H1 (cell line): ENCODE measurements around the gene CENPA. TPM values are rescaled to one million over a fixed set of nuclear protein-coding genes. Genes with fewer than 3 reads are reported as not detected.
A peak's percentile ranks its signal among the peaks of the same experiment; 100 is the strongest.

Experiments
- CTCF ChIA-PET: fragments of 300-600 bp; sonication (Branson Sonifier 250); formaldehyde crosslinking; loops from one replicate; lab custom pipeline; 2021; ENCODE audit not compliant: partially characterized antibody; lab: Charles Lee
- POLR2A ChIA-PET: fragments of 300-600 bp; sonication (Branson Sonifier 250); formaldehyde crosslinking; loops from one replicate; lab custom pipeline; 2021; ENCODE audit warnings: inconsistent platforms; ENCODE audit not compliant: partially characterized antibody; lab: Charles Lee
- DNase-seq, 2 experiments: peaks; one replicate each; pipeline versions ENCODE4 v3.0.0 to v3.0.0-alpha.2; 2010 to 2022; ENCODE audit warnings: low spot score in 2 of 2, low read depth in 1 of 2, mixed read lengths in 1 of 2
- FAIRE-seq: peaks from 2 replicates; lab custom pipeline; 2011; peaks lifted over from hg19 to GRCh38; lab: Jason Lieb, UNC
- H2AFZ ChIP-seq: 2 replicates; pipeline ENCODE4 v1.8.1; 2012; ENCODE audit warnings: low read length, inconsistent platforms
- H2AK5ac ChIP-seq: 2 replicates; pipeline ENCODE4 v1.6.1; 2013; ENCODE audit warnings: low read depth, low read length
- H2BK120ac ChIP-seq: replicated peaks from 2 replicates; pipeline ENCODE3; 2013; ENCODE audit warnings: low read depth, low read length, inconsistent platforms
- H2BK12ac ChIP-seq: 2 replicates; pipeline ENCODE4 v1.6.1; 2013; ENCODE audit warnings: low read depth, low read length
- H2BK15ac ChIP-seq: 2 replicates; pipeline ENCODE4 v1.6.1; 2013; ENCODE audit warnings: low read length
- H2BK20ac ChIP-seq: 2 replicates; pipeline ENCODE4 v1.6.1; 2013; ENCODE audit warnings: low read length
- H2BK5ac ChIP-seq: 2 replicates; pipeline ENCODE4 v1.6.1; 2013; ENCODE audit warnings: low read depth, low read length
- H3K14ac ChIP-seq: 2 replicates; pipeline ENCODE4 v1.6.1; 2013; ENCODE audit warnings: inconsistent platforms; ENCODE audit not compliant: insufficient read length
- H3K18ac ChIP-seq: 2 replicates; pipeline ENCODE4 v1.6.1; 2013; ENCODE audit warnings: low read length; ENCODE audit errors: extremely low read depth
- H3K23ac ChIP-seq: 2 replicates; pipeline ENCODE4 v1.6.1; 2013; ENCODE audit warnings: inconsistent platforms; ENCODE audit not compliant: insufficient read length
- H3K23me2 ChIP-seq: 2 replicates; pipeline ENCODE4 v1.6.1; 2013; ENCODE audit warnings: low read depth, low read length
- H3K27ac ChIP-seq: 2 replicates; pipeline ENCODE4 v1.6.1; 2011; ENCODE audit warnings: low read depth, low read length, inconsistent platforms
- H3K27me3 ChIP-seq, 4 experiments: replicated peaks in 1 of 4; 1 replicate in 1 of 4; 2 replicates in 3 of 4; pipeline versions ENCODE4 v1.6.1 to v1.8.1; 2011 to 2013; ENCODE audit warnings: low read length in 3 of 4, mild to moderate bottlenecking in 3 of 4, inconsistent platforms in 2 of 4, mixed read lengths in 2 of 4, moderate library complexity in 1 of 4; ENCODE audit not compliant: control insufficient read depth in 3 of 4, insufficient read depth in 3 of 4; ENCODE audit errors: extremely low read depth in 1 of 4
- H3K36me3 ChIP-seq, 4 experiments: 2 replicates each; pipeline versions ENCODE4 v1.6.1 to v1.8.1; 2011 to 2013; ENCODE audit warnings: mild to moderate bottlenecking in 4 of 4, low read length in 3 of 4, moderate library complexity in 2 of 4, control low read depth in 1 of 4, inconsistent platforms in 1 of 4; ENCODE audit not compliant: insufficient read depth in 4 of 4, control insufficient read depth in 2 of 4
- H3K4ac ChIP-seq: replicated peaks from 2 replicates; pipeline ENCODE3; 2013; ENCODE audit warnings: low read length, low read depth, mixed read lengths, inconsistent platforms; ENCODE audit not compliant: insufficient read length
- H3K4me1 ChIP-seq, 4 experiments: replicated peaks in 1 of 4; 1 replicate in 1 of 4; 2 replicates in 3 of 4; pipeline versions ENCODE4 v1.6.1 to v1.8.1; 2011 to 2013; ENCODE audit warnings: low read length in 3 of 4, inconsistent platforms in 2 of 4, mixed read lengths in 1 of 4; ENCODE audit not compliant: insufficient read depth in 4 of 4, control insufficient read depth in 3 of 4
- H3K4me2 ChIP-seq, 2 experiments: 2 replicates each; pipeline versions ENCODE4 v1.6.1 to v1.8.1; 2011 to 2013; ENCODE audit warnings: low read depth in 2 of 2, low read length in 2 of 2, control low read depth in 1 of 2, inconsistent platforms in 1 of 2, mild to moderate bottlenecking in 1 of 2; ENCODE audit not compliant: insufficient read depth in 1 of 2
- H3K4me3 ChIP-seq, 4 experiments: fragments of 200-600, 300-600 bp in 1 of 4; sonication (generic), shearing (Covaris generic), sonication (Bioruptor Twin) in 1 of 4; 2 replicates each; pipeline versions ENCODE4 v1.5.1 to v1.8.1; 2011 to 2016; ENCODE audit warnings: low read length in 4 of 4, low read depth in 3 of 4, control low read depth in 2 of 4, inconsistent platforms in 2 of 4, mild to moderate bottlenecking in 2 of 4, mixed read lengths in 1 of 4, moderate library complexity in 1 of 4; ENCODE audit not compliant: insufficient read depth in 2 of 4; ENCODE audit errors: extremely low read depth in 1 of 4
- H3K56ac ChIP-seq: replicated peaks from 2 replicates; pipeline ENCODE3; 2013; ENCODE audit warnings: low read depth, mild to moderate bottlenecking, mixed read lengths, low read length, inconsistent platforms; ENCODE audit not compliant: insufficient read length
- H3K79me1 ChIP-seq: 2 replicates; pipeline ENCODE4 v1.6.1; 2013; ENCODE audit warnings: low read depth, low read length, control low read depth
- H3K79me2 ChIP-seq, 2 experiments: 2 replicates each; pipeline versions ENCODE4 v1.6.1 to v1.8.1; 2012 to 2013; ENCODE audit warnings: low read length in 2 of 2, mild to moderate bottlenecking in 2 of 2, inconsistent platforms in 1 of 2; ENCODE audit not compliant: insufficient read depth in 2 of 2, control insufficient read depth in 1 of 2
- H3K9ac ChIP-seq, 4 experiments: replicated peaks in 1 of 4; 1 replicate in 1 of 4; 2 replicates in 3 of 4; pipeline versions ENCODE4 v1.6.1 to v1.8.1; 2011 to 2013; ENCODE audit warnings: low read depth in 3 of 4, low read length in 3 of 4, control low read depth in 2 of 4, mild to moderate bottlenecking in 2 of 4, moderate library complexity in 2 of 4, inconsistent platforms in 1 of 4; ENCODE audit errors: extremely low read depth in 1 of 4
- H3K9me3 ChIP-seq, 2 experiments: 2 replicates each; pipeline versions ENCODE4 v1.6.1 to v1.8.1; 2012 to 2013; ENCODE audit warnings: mild to moderate bottlenecking in 2 of 2, moderate library complexity in 2 of 2, control low read depth in 1 of 2, inconsistent platforms in 1 of 2, low read depth in 1 of 2, low read length in 1 of 2, mixed read lengths in 1 of 2; ENCODE audit not compliant: insufficient read depth in 2 of 2
- H4K20me1 ChIP-seq, 2 experiments: replicated peaks in 1 of 2; 2 replicates each; pipeline versions ENCODE3 to v1.8.1; 2011 to 2013; ENCODE audit warnings: inconsistent platforms in 2 of 2, low read length in 2 of 2, mild to moderate bottlenecking in 1 of 2; ENCODE audit not compliant: insufficient read depth in 2 of 2, control insufficient read depth in 1 of 2
- H4K5ac ChIP-seq: 2 replicates; pipeline ENCODE4 v1.6.1; 2013; ENCODE audit warnings: low read length, low read depth, mixed read lengths, inconsistent platforms; ENCODE audit not compliant: insufficient read length
- H4K8ac ChIP-seq: 2 replicates; pipeline ENCODE4 v1.8.0; 2013; ENCODE audit warnings: mild to moderate bottlenecking, moderate library complexity, low read length, inconsistent platforms; ENCODE audit not compliant: insufficient read depth; ENCODE audit errors: extremely low read depth
- H4K91ac ChIP-seq: replicated peaks from 2 replicates; pipeline ENCODE3; 2013; ENCODE audit warnings: low read length, mixed read lengths, inconsistent platforms; ENCODE audit not compliant: insufficient read length
- CBX5 ChIP-seq: fragments of 300-800, 300-1000 bp; sonication (generic); IDR thresholded peaks from 2 replicates; pipeline ENCODE4 v1.7.1; 2016; ENCODE audit warnings: antibody characterized with exemption, low read length, low read depth
- HDAC2 ChIP-seq, 2 experiments: fragments of 300-600 bp in 1 of 2; sonication (generic) in 1 of 2; IDR thresholded peaks; 2 replicates each; pipeline ENCODE4 v1.6.1; 2011 to 2012; ENCODE audit warnings: low read depth in 2 of 2, low read length in 2 of 2, mild to moderate bottlenecking in 2 of 2, moderate library complexity in 2 of 2, borderline replicate concordance in 1 of 2, inconsistent platforms in 1 of 2
- JUN ChIP-seq: IDR thresholded peaks from 2 replicates; pipeline ENCODE4 v1.6.1; 2011; ENCODE audit warnings: low read depth, mild to moderate bottlenecking, improper control_type of control experiment, low read length
- POU5F1 ChIP-seq: IDR thresholded peaks from 2 replicates; pipeline ENCODE4 v1.6.1; 2011; ENCODE audit warnings: low read depth, mild to moderate bottlenecking, low read length, moderate library complexity
- WGBS, 2 experiments: shearing (Covaris generic) in 1 of 2; methylation state at CpG; one replicate each; pipeline versions ENCODE4 v1.1.6 to v1.1.7; 2013 to 2015; ENCODE audit warnings: low lambda C conversion rate in 2 of 2, mixed read lengths in 2 of 2, inconsistent platforms in 1 of 2, low coverage in 1 of 2, missing lambda C conversion rate in 1 of 2; ENCODE audit not compliant: insufficient replicate concordance in 2 of 2, insufficient coverage in 1 of 2, insufficient read length in 1 of 2; ENCODE audit errors: extremely low coverage in 1 of 2, missing lambda C conversion rate in 1 of 2; 5-methylcytosine and 5-hydroxymethylcytosine counted together
- polyA plus RNA-seq, 7 experiments: library from polyadenylated mRNA; depleted of rRNA in 3 of 7; stranded (reverse) in 5 of 7; unstranded in 2 of 7; fragments of >200 nt in 5 of 7; fragments of 200-250 nt in 2 of 7; gene quantifications; 1 replicate in 5 of 7; 2 replicates in 1 of 7; 4 replicates in 1 of 7; pipeline versions ENCODE4 v1.2.1 to v1.2.3, GENCODE V29; 2011 to 2013; ENCODE audit warnings: missing spikeins in 2 of 7, mixed read lengths in 2 of 7
- total RNA-seq: library from RNA; stranded (reverse); fragmentation: NEBNext Ultra II Directional; extraction: Animal tissue kit (Norgen Biotek cat#: 25700); gene quantifications from 2 replicates; pipeline ENCODE4 v1.2.1, GENCODE V29; 2021
- TF ChIP-seq, protein P1 (sequence below): IDR thresholded peaks from 2 replicates; pipeline ENCODE4 v1.6.1; 2012; ENCODE audit warnings: low read length, inconsistent platforms

CENPA gene
- total and polyA plus RNA-seq, 2 of the 8 experiments (the other 6 are each of a cell fraction or from before 2014, with no cell fraction given): 19.4 to 30.9 TPM

- CTCF ChIA-PET: interaction anchor here (0.6 to 1.7 kb wide), 6 partner anchors 8 to 1890 kb away, joined by 3 to 6 read pairs (median 4); partner anchors contain the start of gene SLC35F6
- Histone ChIP-seq H3K4ac (no peak overlapping the region), H2AK5ac (no peak overlapping the region; the same call in 1 of the 2 replicates), H4K91ac (no peak overlapping the region), H3K23me2 (no peaks in the 10 kb centered on the region), H4K20me1 (no peaks in the 10 kb centered on the region), H3K18ac (no peak overlapping the region), H3K27ac (no peak overlapping the region), H3K9ac (no peak overlapping the region), H3K79me1 (no peaks in the 10 kb centered on the region), H3K27me3 (peaks cover 0 to 9% (median 5%) of the 10 kb centered on the region in 4 experiments; a peak in 6 of 7 replicates), H3K36me3 (no peaks in the 10 kb centered on the region), H2BK15ac (0 out of 2 replicates have a peak overlapping the region, but pooled peaks have one; percentile 48), H3K4me3 (no peak overlapping the region), H3K56ac (no peak overlapping the region), H2BK120ac (no peak overlapping the region), H3K4me1 (peaks cover 9 to 19% (median 14%) of the 10 kb centered on the region in 4 experiments), H2BK20ac (no peak overlapping the region), H4K8ac (no peak overlapping the region), H2BK12ac (no peak overlapping the region), H2AFZ (no peak overlapping the region), H3K9me3 (peaks cover 2% of the 10 kb centered on the region in 2 experiments; a peak in 2 of 4 replicates), H4K5ac (no peak overlapping the region), H3K79me2 (no peaks in the 10 kb centered on the region), H3K4me2 (no peak overlapping the region), H2BK5ac (no peak overlapping the region), H3K14ac (no peak overlapping the region), H3K23ac (no peak overlapping the region)
- TF ChIP-seq JUN: no peak
- TF ChIP-seq POU5F1: no peak
- TF ChIP-seq HDAC2 (IDR thresholded peaks at IDR 0.05; ENCODE audit: borderline replicate concordance in 1 of 2, low read depth in 2 of 2, low read length in 2 of 2): no peak
- TF ChIP-seq, protein P1, sequence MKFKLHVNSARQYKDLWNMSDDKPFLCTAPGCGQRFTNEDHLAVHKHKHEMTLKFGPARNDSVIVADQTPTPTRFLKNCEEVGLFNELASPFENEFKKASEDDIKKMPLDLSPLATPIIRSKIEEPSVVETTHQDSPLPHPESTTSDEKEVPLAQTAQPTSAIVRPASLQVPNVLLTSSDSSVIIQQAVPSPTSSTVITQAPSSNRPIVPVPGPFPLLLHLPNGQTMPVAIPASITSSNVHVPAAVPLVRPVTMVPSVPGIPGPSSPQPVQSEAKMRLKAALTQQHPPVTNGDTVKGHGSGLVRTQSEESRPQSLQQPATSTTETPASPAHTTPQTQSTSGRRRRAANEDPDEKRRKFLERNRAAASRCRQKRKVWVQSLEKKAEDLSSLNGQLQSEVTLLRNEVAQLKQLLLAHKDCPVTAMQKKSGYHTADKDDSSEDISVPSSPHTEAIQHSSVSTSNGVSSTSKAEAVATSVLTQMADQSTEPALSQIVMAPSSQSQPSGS: no peak
- no peak for TF ChIP-seq CBX5
- POLR2A ChIA-PET: interaction anchor here (0.6 kb wide), 1 partner anchor 183 kb away, joined by 3 read pairs; no protein-coding TSS in a partner anchor
- FAIRE-seq: no peak
- DNase-seq: no peak
- 87% methylated on average over 5 of the region's 5 CpGs; no CpG with 5 or more reads in 1 of the 2 experiments for WGBS, 2 experiments
Observed at GRCh38 chr2:26756337-26756736, 29.5 kb upstream of the CENPA start.
